ENCODE measurements around the gene YTHDC2. TPM values are rescaled to one million over a fixed set of nuclear protein-coding genes. Genes with fewer than 3 reads are reported as not detected.
"Not testable (repeated sequence)": the region's sequence is repeated elsewhere in the genome, so short reads cannot be mapped to it uniquely, and the experiment has no call there.

The YTHDC2 gene
- total RNA-seq, 1 experiment from 2014 or later, result 21.3 TPM

DNA sequence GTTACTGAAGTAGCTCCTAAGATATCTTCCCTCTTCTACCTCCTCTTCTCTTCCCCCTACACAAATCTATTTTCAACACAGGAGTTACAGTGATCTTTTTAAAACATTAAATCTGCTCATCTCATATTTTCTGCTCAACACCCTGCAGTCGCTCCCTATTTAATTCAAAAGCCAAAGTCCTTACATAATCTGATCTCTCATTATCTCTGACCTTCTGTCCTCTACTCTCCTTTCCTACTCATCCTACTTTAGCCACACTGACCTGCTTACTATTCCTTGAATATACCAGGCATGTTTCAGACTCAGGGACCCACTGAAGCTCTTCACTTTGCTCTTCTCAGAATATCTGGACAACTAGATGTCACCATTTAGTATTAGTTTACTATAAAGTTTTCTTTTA, 87.9 kb downstream of the YTHDC2 start:
- DNase-seq (ENCODE audit: low read depth), result no peak

GRCh38 chr5:113603246-113603645, 89.8 kb downstream of the YTHDC2 start:
- DNase-seq (ENCODE audit: low read depth), result not testable (repeated sequence)

- DNase-seq (ENCODE audit: low read depth), result peak; percentile 71
These were observed 93.0 kb downstream of the YTHDC2 start for GRCh38 chr5:113606298-113607134.

DNA sequence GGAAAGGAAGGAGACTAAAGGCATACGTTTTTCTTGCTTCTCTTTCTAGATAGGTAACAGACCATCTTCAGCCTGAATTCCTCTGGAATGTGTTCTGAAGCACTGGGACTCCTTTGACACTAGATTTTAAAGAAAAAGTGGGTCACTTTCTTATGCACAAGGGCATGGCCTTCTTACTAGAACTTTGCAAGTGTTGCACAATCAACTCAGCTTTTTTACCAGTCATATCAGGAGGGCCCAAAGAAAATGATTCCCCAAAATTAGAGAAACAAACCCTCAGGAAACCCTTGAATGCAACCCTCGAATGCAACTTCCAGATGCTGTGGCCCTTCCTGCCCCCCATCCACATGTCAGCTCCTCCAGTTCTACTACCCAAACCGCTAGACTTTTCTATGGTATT, 93.9 kb downstream of the YTHDC2 start:
- DNase-seq (ENCODE audit: low read depth), result no peak

GRCh38 chr5:113608113-113608596, 94.7 kb downstream of the YTHDC2 start:
- peak; percentile 32 for DNase-seq (ENCODE audit: low read depth)

DNA sequence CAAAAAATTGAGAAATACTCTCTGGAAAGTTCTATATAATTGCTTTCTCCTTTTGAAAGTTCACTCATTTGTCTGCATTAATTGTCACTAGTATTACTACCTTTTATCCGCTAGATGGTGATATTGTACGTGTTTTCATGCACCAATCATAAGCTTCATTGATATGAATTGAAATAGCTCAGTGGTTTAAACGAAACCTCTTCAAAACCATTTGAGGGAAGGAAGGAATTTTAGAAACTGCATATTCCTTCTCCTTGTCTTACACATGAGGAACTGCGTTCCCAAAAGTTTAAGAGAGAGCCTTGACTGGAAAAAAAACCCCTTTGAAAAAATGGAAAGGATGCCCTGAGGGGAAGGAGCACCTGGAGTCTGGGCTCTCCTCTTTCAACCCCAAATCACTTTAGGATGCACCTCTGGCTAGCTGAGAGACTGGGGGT, 98.6 kb downstream of the YTHDC2 start:
- DNase-seq (ENCODE audit: low read depth), result no peak

GRCh38 chr5:113614191-113614590, 100.7 kb downstream of the YTHDC2 start:
- no peak for DNase-seq (ENCODE audit: low read depth)

DNA sequence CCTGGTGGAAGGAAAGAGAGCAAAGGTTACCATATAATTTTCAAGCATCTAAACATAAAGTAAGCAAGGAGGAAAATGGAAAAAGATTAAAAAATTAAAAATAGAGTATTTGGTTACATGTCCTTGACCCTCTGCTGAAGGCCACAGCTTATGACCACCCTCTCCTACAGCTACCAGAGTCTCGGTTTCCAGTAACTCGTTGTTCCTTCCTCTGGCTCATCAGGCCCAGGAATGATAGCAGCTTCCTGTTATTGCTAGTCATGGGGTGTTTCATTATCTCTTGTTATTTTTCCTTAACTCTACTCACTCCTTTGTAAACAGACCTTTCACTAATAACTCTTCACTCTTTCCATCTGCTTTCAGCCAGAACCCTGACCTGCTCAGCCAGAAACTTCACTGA, 102.2 kb downstream of the YTHDC2 start:
- DNase-seq (ENCODE audit: low read depth), result no peak

DNA sequence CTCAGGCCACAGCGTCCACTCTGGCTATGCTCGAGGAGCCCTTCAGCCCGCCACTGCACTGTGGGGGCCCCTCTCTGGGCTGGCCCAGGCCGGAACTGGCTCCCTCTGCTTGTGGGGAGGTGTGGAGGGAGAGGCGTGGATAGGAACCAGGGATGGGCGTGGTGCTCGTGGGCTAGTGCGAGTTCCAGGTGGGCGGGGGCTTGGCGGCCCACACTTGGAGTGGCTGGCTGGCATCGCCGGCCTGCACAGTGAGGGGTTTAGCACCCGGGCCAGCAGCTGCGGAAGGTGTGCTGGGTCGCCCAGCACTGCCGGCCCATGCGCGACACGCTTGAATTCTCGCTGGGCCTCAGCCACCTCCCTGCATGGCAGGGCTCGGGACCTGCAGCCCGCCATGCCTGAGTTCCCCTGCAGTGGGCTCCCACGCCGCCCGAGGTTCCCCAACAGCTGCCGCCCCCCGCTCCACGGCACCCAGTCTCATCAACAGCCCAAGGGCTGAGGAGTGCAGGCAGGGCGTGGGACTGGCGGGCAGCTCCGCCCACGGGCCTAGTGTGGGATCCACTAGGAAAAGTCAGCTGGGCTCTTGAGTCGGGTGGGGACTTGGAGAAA, 103.8 kb downstream of the YTHDC2 start:
- DNase-seq (ENCODE audit: low read depth), result no peak

DNA sequence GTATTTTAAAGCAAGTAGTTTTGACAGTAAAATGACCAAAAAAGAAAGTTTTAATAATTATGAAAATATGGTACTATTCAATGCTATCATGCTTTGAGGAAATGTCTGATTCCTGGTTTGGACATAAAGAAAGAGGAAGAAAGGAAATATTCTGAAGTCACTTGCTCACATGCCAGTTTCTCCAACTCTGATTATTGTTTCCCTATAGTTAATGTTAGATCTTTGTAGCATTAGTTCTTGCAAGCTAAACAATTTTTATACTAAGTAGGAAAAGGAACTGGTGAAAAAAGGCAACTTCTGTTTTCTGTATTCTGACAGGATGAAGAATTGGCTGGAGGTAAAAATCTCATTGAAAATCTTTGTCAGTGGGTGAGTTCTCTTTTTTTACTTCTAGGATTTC, 119.5 kb downstream of the YTHDC2 start:
- DNase-seq (ENCODE audit: low read depth), result no peak

DNA sequence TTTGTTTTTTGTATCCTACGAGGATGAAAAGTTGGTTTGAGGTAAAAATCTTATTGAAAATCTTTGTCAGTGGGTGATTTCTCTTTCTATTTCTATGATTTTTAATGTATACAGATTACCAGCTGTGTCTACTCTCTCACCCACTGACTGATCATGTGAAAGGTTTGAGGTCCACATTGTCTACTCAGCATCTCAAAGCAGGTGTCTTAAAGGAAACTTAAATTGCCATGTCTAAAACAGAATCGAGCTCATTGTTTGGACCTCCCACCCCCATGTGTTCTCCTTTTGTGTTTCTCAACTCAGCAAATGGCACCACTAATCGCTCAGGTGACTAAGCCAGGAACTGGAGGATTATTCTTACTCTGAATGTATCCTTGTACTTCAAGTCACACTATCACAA, 121.5 kb downstream of the YTHDC2 start:
- no peak for DNase-seq (ENCODE audit: low read depth)

- DNase-seq (ENCODE audit: low read depth), result no peak
These were observed 128.2 kb downstream of the YTHDC2 start for GRCh38 chr5:113641715-113642114.

Other genes starting within 250 kb of the YTHDC2 start
- gene TSSK1B, start 78.7 kb upstream of the YTHDC2 start, total RNA-seq (2014; rRNA removed; shearing (Covaris generic)), result not detected in 2 replicates
- gene MCC, start 25.2 kb upstream of the YTHDC2 start, total RNA-seq (2014; rRNA removed; shearing (Covaris generic)), result 11.8 and 13.0 TPM in 2 replicates

Measured in Daoy (cell line).